ENCODE data around the gene CPXM2.

CPXM2 gene

GRCh38 chr10:123761038-123761428 is 130.6 kb downstream of the CPXM2 start:
- TF ChIP-seq JUND (IDR thresholded peaks at IDR 0.05; ENCODE audit: low read depth), result no peak
- in situ Hi-C loops (cut with HindIII; ENCODE audit: low pct_unique_long_range_greater_than_20kb, low sequenced_read_pairs), result no loop called here

GRCh38 chr10:123760356-123761037 is 131.1 kb downstream of the CPXM2 start:
- in situ Hi-C loops (cut with HindIII; ENCODE audit: low pct_unique_long_range_greater_than_20kb, low sequenced_read_pairs), result no loop called here
- no peak for TF ChIP-seq JUND (IDR thresholded peaks at IDR 0.05; ENCODE audit: low read depth)
- no peak for DNase-seq (ENCODE audit: low read depth in 1 of 2, low spot score in 1 of 2)

More at GRCh38 chr10:123761038-123761428, 130.6 kb downstream of the CPXM2 start:
- no peak for DNase-seq (ENCODE audit: low read depth in 1 of 2, low spot score in 1 of 2)

DNA sequence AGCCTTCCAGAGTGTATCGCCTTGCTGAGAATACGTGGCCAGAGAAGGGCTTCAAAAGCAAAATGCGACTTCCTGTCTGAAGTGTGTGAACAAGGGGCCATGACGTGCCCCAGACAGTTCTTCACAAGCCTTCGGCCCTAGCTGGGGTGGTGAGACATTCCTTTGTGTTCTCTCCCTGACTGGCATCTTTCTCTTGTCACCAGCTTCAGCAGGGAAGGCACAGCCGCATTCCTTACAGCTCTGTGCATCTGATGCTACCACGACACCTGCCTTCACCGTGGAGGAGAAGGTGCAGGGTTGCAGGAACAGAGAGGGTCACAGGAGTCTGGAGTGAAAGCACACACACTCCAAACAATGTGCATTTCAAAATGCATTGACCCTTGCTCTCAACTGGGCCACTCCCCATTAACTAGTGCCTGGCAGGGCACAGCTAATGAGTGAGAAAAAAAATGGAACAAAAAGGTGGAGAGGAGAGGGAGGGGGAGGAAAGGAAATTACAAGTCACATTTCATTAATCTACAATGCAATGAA is 132.0 kb downstream of the CPXM2 start:
- no peak for TF ChIP-seq JUND (IDR thresholded peaks at IDR 0.05; ENCODE audit: low read depth)
- in situ Hi-C loops (cut with HindIII; ENCODE audit: low pct_unique_long_range_greater_than_20kb, low sequenced_read_pairs), result no loop called here
- DNase-seq (ENCODE audit: low read depth in 1 of 2, low spot score in 1 of 2), result no peak

DNA sequence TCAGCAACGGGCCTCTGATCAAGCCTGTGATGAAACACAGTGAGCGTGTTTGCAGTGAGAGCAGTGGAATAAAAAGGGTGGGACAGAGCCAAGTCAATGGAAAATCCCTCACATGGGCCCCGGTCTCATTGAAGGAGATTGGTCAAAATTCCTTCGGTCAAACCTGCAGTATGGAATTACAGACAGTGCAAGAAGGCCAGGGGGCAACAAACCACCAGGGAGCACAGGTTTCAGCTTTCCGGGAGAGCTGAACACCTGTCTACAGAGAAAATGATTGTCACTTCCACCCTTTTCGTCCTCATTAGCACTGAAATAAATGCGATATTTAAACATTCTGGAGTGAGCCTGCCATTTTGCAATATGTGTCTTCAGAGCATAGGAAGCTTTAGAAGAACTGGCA is 132.6 kb downstream of the CPXM2 start:
- DNase-seq (ENCODE audit: low read depth in 1 of 2, low spot score in 1 of 2), result no peak
- in situ Hi-C loops (cut with HindIII; ENCODE audit: low pct_unique_long_range_greater_than_20kb, low sequenced_read_pairs), result no loop called here
- no peak for TF ChIP-seq JUND (IDR thresholded peaks at IDR 0.05; ENCODE audit: low read depth)

DNA sequence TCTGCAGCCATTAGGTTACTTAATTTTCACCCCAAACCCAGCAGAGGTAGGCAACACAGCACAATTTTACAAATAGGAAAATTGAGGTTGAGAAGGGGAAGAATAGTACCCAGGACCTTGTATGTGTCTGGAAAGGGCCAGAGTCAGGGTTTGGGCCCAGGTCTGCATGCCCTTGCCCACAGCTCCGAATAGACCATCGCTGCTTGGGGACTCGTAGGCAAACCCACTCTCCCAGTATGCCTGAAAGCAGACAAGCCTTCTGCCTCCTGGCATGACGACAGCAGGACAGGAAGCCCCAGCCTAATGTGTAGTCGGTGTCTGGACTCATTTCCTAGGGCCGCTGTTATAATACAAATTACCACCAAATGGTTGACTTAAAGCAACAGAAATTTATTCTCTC is 133.8 kb downstream of the CPXM2 start:
- TF ChIP-seq JUND (IDR thresholded peaks at IDR 0.05; ENCODE audit: low read depth), result no peak
- no peak for DNase-seq (ENCODE audit: low read depth in 1 of 2, low spot score in 1 of 2)
- in situ Hi-C loops (cut with HindIII; ENCODE audit: low pct_unique_long_range_greater_than_20kb, low sequenced_read_pairs), result no loop called here

GRCh38 chr10:123755061-123755460 is 136.5 kb downstream of the CPXM2 start:
- no peak for TF ChIP-seq JUND (IDR thresholded peaks at IDR 0.05; ENCODE audit: low read depth)
- DNase-seq (ENCODE audit: low read depth in 1 of 2, low spot score in 1 of 2), result no peak
- in situ Hi-C loops (cut with HindIII; ENCODE audit: low pct_unique_long_range_greater_than_20kb, low sequenced_read_pairs), result no loop called here

DNA sequence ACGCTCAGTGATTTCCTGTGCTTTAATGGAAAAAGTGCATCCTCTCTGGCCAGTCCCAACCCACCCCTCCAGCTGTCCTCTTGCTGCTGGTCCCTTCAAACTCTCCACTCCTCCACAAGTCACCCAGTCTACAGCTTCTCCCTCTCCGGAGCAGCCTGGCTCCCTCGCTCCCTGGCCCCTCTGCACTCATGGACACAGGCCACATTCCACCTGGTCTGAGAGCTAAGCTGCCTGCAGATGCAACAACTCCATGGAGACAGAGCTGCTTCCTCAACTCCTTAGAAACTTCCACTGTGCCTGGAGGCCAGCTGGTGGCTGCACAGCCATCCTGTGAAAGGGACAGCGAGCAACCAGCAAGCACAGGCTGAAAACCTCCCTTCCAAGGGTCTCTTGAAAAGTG is 137.5 kb downstream of the CPXM2 start:
- no peak for TF ChIP-seq JUND (IDR thresholded peaks at IDR 0.05; ENCODE audit: low read depth)
- in situ Hi-C loops (cut with HindIII; ENCODE audit: low pct_unique_long_range_greater_than_20kb, low sequenced_read_pairs), result no loop called here
- DNase-seq (ENCODE audit: low read depth in 1 of 2, low spot score in 1 of 2), result no peak

DNA sequence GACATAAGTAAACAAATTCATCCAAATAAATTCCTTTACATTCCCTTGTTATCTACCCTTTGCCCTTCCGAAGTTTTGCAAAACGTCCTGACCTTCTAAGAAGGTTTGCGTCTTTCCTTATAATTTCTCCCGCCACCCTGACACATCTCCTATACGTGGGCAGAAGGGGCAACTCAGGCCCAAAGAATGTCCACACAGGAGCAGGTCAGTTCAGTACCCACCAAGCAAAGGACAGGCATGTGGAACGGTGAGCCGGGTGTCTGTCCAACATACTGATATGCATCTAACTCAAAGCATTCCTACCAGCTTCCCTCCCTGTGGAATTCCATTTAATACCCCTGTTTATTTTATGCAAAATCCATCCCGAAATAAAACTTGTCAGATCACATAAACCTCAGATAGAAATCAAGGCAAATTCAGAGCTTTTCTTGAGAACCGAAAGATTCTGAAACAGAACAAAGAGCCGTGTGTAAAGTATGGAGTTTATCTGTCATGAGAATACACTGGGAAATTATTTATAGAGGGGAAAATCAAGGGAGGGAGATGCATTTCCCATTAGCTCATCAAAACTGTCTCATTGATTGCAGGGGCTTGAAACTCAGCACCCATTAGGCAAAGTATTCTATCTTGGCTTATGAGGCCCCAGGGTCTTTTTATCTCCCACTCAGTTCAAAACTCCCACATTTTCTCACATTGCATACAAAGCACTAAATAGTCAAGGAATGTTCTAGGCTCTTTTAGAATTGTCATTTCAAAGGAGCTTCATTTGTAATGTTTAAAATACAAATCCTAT is 140.1 kb downstream of the CPXM2 start:
- in situ Hi-C loops (cut with HindIII; ENCODE audit: low pct_unique_long_range_greater_than_20kb, low sequenced_read_pairs), result no loop called here
- peak in 1 of 2 experiments; percentile 65 for DNase-seq (ENCODE audit: low read depth in 1 of 2, low spot score in 1 of 2)
- TF ChIP-seq JUND (IDR thresholded peaks at IDR 0.05; ENCODE audit: low read depth), result no peak

DNA sequence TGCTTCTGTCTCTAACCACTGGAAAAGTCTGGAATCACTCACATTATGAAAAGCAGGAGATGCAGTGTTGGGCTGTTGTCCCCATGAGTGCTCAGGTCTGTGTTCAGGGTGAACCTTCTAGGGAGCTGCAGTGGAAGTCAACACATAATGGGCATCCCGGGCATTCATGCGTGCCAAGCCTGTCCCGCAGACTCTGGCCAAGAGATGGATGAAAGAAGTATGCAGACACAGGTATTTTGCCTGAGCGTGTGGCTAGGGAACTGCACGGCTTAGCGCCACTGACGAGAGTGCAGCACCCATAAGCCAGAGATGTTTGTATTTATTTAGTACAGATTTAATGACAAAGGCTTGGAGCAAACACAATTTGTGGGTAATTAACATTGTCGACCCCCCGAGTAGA is 140.7 kb downstream of the CPXM2 start:
- no peak for TF ChIP-seq JUND (IDR thresholded peaks at IDR 0.05; ENCODE audit: low read depth)
- in situ Hi-C loops (cut with HindIII; ENCODE audit: low pct_unique_long_range_greater_than_20kb, low sequenced_read_pairs), result no loop called here
- DNase-seq (ENCODE audit: low read depth in 1 of 2, low spot score in 1 of 2), result peak in 1 of 2 experiments; percentile 62

GRCh38 chr10:123748711-123749110 is 142.9 kb downstream of the CPXM2 start:
- no peak for DNase-seq (ENCODE audit: low read depth in 1 of 2, low spot score in 1 of 2)
- in situ Hi-C loops (cut with HindIII; ENCODE audit: low pct_unique_long_range_greater_than_20kb, low sequenced_read_pairs), result no loop called here
- TF ChIP-seq JUND (IDR thresholded peaks at IDR 0.05; ENCODE audit: low read depth), result no peak

GRCh38 chr10:123747426-123747825 is 144.2 kb downstream of the CPXM2 start:
- DNase-seq (ENCODE audit: low read depth in 1 of 2, low spot score in 1 of 2), result no peak
- no peak for TF ChIP-seq JUND (IDR thresholded peaks at IDR 0.05; ENCODE audit: low read depth)
- in situ Hi-C loops (cut with HindIII; ENCODE audit: low pct_unique_long_range_greater_than_20kb, low sequenced_read_pairs), result no loop called here

DNA sequence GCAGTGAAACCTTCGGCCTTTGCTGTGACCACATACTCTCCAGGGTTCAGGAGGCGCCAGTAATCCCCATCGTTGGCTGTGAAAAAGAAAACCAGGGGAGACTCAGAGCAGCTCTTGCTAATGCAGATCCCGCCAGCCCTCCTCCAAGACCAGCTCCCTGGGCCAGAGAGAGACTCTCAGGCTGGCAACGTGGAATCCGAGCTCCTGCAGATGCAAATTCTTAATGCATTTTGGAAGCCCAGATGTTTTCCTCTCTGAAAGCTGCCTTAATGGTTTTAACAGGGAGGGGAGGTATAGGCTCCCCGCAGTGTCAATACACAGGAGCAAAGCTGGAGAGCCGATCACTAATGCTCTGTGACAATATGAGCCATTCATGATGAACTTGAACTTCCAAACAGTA is 144.7 kb downstream of the CPXM2 start:
- no peak for DNase-seq (ENCODE audit: low read depth in 1 of 2, low spot score in 1 of 2)
- no peak for TF ChIP-seq JUND (IDR thresholded peaks at IDR 0.05; ENCODE audit: low read depth)
- in situ Hi-C loops (cut with HindIII; ENCODE audit: low pct_unique_long_range_greater_than_20kb, low sequenced_read_pairs), result no loop called here

DNA sequence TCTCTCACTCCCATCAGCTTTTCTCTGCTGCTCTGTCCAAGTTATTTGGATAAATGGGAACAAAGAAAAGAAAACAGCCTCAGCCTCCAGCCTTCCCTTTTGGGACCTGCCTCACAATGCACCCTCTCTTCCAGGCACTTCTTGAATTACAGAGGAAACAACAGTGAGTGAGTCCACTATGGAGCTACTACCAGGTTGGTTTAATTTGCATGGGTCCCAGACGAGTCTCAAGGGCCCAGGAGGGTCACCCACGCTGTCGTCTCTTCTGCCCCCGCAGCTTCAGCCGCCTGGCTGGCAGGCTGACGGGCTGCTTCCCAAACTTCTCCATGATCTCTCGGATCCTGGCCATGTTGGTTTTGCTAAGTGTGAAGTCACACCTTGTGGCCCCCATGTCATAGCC is 145.1 kb downstream of the CPXM2 start:
- DNase-seq (ENCODE audit: low read depth in 1 of 2, low spot score in 1 of 2), result no peak
- in situ Hi-C loops (cut with HindIII; ENCODE audit: low pct_unique_long_range_greater_than_20kb, low sequenced_read_pairs), result no loop called here
- TF ChIP-seq JUND (IDR thresholded peaks at IDR 0.05; ENCODE audit: low read depth), result no peak

Measured in T47D (cell line).